Measurements from ENCODE around the gene TCF15. TPM values are rescaled to one million over a fixed set of nuclear protein-coding genes. Genes with fewer than 3 reads are reported as not detected.

The TCF15 gene
- total and polyA plus RNA-seq, 2 of the 13 experiments (the other 11 are each of a cell fraction or from before 2014, with no cell fraction given) = not detected

DNA sequence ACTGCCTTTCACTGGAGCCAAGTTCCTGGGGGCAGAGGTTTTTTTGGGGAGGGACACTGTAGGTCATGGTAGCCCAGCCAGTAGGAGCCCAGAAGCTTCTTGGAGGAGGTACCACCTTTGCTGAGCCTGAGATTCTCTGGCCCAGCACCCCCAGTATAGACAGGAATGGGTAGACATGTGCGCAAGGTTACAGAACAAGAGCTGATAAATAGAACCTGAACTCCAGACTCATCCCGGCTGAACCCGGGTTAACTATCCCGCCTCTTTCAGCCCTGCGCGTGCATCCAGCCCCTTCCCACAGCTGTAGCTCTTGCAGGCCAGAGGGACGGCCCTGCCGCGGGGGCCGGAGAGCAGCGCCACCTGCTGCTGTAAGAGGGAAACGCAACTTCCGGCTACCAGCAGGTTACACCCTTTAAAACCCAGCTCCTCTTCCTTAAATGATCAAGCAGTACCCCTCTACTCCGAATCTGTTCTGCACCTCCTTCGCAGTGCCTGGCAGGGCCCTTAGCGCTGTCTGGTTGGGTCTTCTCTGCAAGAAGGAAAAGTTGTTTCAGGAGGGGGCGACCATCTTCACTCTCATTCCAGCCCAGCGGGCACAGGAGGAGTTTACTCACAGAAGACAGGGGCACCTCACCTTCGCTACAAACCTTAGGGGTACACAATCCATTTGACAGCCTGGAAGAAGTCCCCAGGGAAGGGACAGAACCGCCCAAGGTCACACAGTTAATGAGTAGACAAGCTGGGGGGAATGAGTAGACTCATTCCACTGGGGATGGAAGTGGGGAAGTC, 35.4 kb upstream of the TCF15 start (continued):
- TF ChIP-seq ZNF607 (CRISPR knock-in tag; IDR thresholded peaks at IDR 0.05; ENCODE audit: borderline replicate concordance) (peak; percentile 92), ZNF678 (CRISPR knock-in tag; IDR thresholded peaks at IDR 0.05) (no peak), SUZ12 (IDR thresholded peaks at IDR 0.05; ENCODE audit: low read depth, low read length) (peak; percentile 24; the same call in 1 of the 2 replicates), SRSF9 (IDR thresholded peaks at IDR 0.05; ENCODE audit: borderline replicate concordance, insufficient read depth, low read depth, low read length, poor library complexity, severe bottlenecking) (no peak), MTF2 (CRISPR knock-in tag; IDR thresholded peaks at IDR 0.05; ENCODE audit: borderline replicate concordance) (no peak), MED13 (CRISPR knock-in tag; IDR thresholded peaks at IDR 0.05) (no peak), KLF9 (CRISPR knock-in tag; IDR thresholded peaks at IDR 0.05; ENCODE audit: low read depth) (no peak), DMAP1 (CRISPR knock-in tag; IDR thresholded peaks at IDR 0.05) (peak; percentile 58), CC2D1A (CRISPR knock-in tag; IDR thresholded peaks at IDR 0.05) (no peak), KDM2A (CRISPR knock-in tag; IDR thresholded peaks at IDR 0.05; ENCODE audit: borderline replicate concordance, low read depth) (peak; percentile 98), DNMT3B (CRISPR knock-in tag; conservative IDR thresholded peaks at IDR 0.05) (no peak), ZNF615 (CRISPR knock-in tag; IDR thresholded peaks at IDR 0.05; ENCODE audit: borderline replicate concordance) (no peak), CREB1 (IDR thresholded peaks at IDR 0.05) (no peak), CREB1 (CRISPR knock-in tag; IDR thresholded peaks at IDR 0.05) (no peak), ZNF30 (CRISPR knock-in tag; IDR thresholded peaks at IDR 0.05) (no peak), CCAR2 (optimal IDR thresholded peaks at IDR 0.05; ENCODE audit: low read depth, low read length) (peak; percentile 90), SRSF1 (optimal IDR thresholded peaks at IDR 0.05; ENCODE audit: low read depth, low read length) (peak; percentile 86), RNF2 (conservative IDR thresholded peaks at IDR 0.05; ENCODE audit: low read depth) (peak; percentile 54)
- TF ChIP-seq, protein P1, sequence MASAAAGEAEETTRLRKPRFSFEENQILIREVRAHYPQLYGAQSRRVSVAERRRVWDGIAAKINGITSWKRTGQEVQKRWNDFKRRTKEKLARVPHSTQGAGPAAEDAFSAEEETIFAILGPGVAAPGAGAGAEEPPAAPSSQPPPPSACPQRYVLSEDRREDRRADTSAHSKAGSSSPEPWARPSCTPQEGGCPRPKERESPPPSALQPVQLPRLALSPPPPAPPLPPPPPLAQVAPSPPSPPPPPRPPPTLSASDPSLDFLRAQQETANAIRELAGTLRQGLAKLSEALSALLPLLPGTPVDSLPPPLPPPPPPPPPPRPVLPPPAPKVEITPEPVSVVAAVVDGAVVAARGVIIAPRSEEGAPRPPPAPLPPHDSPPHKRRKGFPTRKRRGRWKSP (CRISPR knock-in tag; IDR thresholded peaks at IDR 0.05) = peak; percentile 83; the same call in 1 of the 2 replicates
- TF ChIP-seq, protein P2, sequence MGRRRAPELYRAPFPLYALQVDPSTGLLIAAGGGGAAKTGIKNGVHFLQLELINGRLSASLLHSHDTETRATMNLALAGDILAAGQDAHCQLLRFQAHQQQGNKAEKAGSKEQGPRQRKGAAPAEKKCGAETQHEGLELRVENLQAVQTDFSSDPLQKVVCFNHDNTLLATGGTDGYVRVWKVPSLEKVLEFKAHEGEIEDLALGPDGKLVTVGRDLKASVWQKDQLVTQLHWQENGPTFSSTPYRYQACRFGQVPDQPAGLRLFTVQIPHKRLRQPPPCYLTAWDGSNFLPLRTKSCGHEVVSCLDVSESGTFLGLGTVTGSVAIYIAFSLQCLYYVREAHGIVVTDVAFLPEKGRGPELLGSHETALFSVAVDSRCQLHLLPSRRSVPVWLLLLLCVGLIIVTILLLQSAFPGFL (CRISPR knock-in tag; IDR thresholded peaks at IDR 0.05) = no peak
- TF ChIP-seq, protein P3, sequence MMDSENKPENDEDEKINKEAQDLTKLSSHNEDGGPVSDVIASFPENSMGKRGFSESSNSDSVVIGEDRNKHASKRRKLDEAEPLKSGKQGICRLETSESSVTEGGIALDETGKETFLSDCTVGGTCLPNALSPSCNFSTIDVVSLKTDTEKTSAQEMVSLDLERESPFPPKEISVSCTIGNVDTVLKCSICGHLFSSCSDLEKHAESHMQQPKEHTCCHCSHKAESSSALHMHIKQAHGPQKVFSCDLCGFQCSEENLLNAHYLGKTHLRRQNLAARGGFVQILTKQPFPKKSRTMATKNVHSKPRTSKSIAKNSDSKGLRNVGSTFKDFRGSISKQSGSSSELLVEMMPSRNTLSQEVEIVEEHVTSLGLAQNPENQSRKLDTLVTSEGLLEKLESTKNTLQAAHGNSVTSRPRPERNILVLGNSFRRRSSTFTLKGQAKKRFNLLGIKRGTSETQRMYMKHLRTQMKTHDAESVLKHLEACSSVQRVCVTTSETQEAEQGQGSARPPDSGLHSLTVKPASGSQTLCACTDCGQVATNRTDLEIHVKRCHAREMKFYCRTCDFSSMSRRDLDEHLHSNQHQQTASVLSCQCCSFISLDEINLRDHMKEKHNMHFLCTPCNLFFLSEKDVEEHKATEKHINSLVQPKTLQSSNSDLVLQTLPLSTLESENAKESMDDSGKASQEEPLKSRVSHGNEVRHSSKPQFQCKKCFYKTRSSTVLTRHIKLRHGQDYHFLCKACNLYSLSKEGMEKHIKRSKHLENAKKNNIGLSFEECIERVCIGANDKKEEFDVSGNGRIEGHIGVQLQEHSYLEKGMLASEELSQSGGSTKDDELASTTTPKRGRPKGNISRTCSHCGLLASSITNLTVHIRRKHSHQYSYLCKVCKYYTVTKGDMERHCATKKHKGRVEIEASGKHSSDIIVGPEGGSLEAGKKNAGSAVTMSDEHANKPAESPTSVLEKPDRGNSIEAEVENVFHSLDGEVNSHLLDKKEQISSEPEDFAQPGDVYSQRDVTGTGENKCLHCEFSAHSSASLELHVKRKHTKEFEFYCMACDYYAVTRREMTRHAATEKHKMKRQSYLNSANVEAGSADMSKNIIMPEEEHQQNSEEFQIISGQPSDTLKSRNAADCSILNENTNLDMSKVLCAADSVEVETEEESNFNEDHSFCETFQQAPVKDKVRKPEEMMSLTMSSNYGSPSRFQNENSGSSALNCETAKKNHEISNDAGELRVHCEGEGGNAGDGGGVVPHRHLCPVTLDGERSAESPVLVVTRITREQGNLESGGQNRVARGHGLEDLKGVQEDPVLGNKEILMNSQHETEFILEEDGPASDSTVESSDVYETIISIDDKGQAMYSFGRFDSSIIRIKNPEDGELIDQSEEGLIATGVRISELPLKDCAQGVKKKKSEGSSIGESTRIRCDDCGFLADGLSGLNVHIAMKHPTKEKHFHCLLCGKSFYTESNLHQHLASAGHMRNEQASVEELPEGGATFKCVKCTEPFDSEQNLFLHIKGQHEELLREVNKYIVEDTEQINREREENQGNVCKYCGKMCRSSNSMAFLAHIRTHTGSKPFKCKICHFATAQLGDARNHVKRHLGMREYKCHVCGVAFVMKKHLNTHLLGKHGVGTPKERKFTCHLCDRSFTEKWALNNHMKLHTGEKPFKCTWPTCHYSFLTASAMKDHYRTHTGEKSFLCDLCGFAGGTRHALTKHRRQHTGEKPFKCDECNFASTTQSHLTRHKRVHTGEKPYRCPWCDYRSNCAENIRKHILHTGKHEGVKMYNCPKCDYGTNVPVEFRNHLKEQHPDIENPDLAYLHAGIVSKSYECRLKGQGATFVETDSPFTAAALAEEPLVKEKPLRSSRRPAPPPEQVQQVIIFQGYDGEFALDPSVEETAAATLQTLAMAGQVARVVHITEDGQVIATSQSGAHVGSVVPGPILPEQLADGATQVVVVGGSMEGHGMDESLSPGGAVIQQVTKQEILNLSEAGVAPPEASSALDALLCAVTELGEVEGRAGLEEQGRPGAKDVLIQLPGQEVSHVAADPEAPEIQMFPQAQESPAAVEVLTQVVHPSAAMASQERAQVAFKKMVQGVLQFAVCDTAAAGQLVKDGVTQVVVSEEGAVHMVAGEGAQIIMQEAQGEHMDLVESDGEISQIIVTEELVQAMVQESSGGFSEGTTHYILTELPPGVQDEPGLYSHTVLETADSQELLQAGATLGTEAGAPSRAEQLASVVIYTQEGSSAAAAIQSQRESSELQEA (CRISPR knock-in tag; IDR thresholded peaks at IDR 0.05; ENCODE audit: not compliant biosample characterization) = peak; percentile 53

Data from HepG2 (cell line).